ENCODE measurements around the gene CCDC181. TPM values are rescaled to one million over a fixed set of nuclear protein-coding genes. Genes with fewer than 3 reads are reported as not detected.

The CCDC181 gene
- total and polyA plus RNA-seq, 4 donors, result 0.02 to 0.08 TPM; not detected in 2

GRCh38 chr1:169456029-169456428 is 28.8 kb upstream of the CCDC181 start:
- Histone ChIP-seq H3K27me3 (ENCODE audit: control insufficient read depth in 4 of 4, insufficient read depth in 4 of 4, low read length in 3 of 4) (no peaks in the 10 kb centered on the region), H3K36me3 (ENCODE audit: control insufficient read depth in 4 of 4, insufficient read depth in 3 of 4, low read depth in 1 of 4, low read length in 3 of 4) (no peaks in the 10 kb centered on the region), H3K27ac (ENCODE audit: low read depth in 1 of 2, low read length in 2 of 2) (no peak overlapping the region), H3K9me3 (ENCODE audit: control insufficient read depth in 4 of 4, low read length in 3 of 4) (peaks cover 0 to 4% (median 0%) of the 10 kb centered on the region in 4 donors), H3K4me1 (ENCODE audit: control insufficient read depth in 4 of 4, insufficient read depth in 4 of 4, low read length in 3 of 4) (peaks cover 0 to 10% (median 4%) of the 10 kb centered on the region in 4 donors), H3K9ac (ENCODE audit: low read depth in 1 of 2, low read length in 2 of 2) (no peak overlapping the region), H3K4me3 (ENCODE audit: low read depth in 1 of 3, low read length in 3 of 3) (no peak overlapping the region)
- DNase-seq (ENCODE audit: low spot score), result no peak
- WGBS, result 79% methylated on average over 2 of the region's 2 CpGs
- no peak for TF ChIP-seq HNF4A (conservative IDR thresholded peaks at IDR 0.05)
- no peak for TF ChIP-seq FOXA2 (IDR thresholded peaks at IDR 0.05)
- TF ChIP-seq EGR1 (IDR thresholded peaks at IDR 0.05; ENCODE audit: low read depth in 2 of 2), result no peak
- no peak for TF ChIP-seq FOXA1 (IDR thresholded peaks at IDR 0.05)
- no peak for TF ChIP-seq HNF4G (IDR thresholded peaks at IDR 0.05)
- TF ChIP-seq RXRA (IDR thresholded peaks at IDR 0.05), result no peak
- no peak for TF ChIP-seq RAD21 (IDR thresholded peaks at IDR 0.05)
- TF ChIP-seq ATF3 (IDR thresholded peaks at IDR 0.05), result no peak
- TF ChIP-seq YY1 (IDR thresholded peaks at IDR 0.05), result no peak
- TF ChIP-seq REST (IDR thresholded peaks at IDR 0.05), result no peak
- TF ChIP-seq ZBTB33 (IDR thresholded peaks at IDR 0.05), result no peak
- TF ChIP-seq MAX (IDR thresholded peaks at IDR 0.05), result no peak
- no peak for TF ChIP-seq TAF1 (conservative IDR thresholded peaks at IDR 0.05)
- TF ChIP-seq GABPA (IDR thresholded peaks at IDR 0.05 in 1 of 2, conservative IDR thresholded peaks at IDR 0.05 in 1 of 2), result no peak
- TF ChIP-seq CTCF (IDR thresholded peaks at IDR 0.05; ENCODE audit: low read depth, low read length, missing input control), result no peak
- no peak for TF ChIP-seq JUND (IDR thresholded peaks at IDR 0.05)
- TF ChIP-seq SP1 (IDR thresholded peaks at IDR 0.05), result no peak
- TF ChIP-seq NR2F2 (IDR thresholded peaks at IDR 0.05), result no peak

All from liver (tissue), 9 donors.